Measurements from ENCODE around the gene SV2B. TPM values are rescaled to one million over a fixed set of nuclear protein-coding genes. Genes with fewer than 3 reads are reported as not detected.

SV2B gene
- total and polyA plus RNA-seq, 2 donors (not counting 3 experiments of a cell fraction or from before 2014, with no cell fraction given), result not detected

DNA sequence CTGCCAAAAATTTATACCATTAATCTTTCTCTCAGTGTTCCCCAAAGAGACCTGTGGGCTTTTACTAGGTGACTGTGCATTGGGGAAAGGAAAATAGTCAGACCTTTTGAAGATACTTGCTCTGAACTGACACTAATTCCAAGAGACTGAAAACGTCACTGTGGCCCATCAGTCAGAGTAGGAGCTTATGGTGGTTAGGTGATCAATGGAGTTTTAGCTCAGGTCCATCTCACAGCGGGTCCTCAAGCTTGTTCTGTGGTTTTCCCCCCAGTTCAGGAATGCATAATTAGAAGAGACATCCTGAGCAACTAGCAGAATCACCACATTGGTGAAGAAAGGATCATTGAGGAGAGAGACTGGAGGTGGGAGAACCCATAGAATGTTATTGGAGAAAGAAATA, 134.7 kb downstream of the SV2B start:
- Histone ChIP-seq H3K9me1 (replicated peaks; ENCODE audit: control insufficient read depth, extremely low read depth, insufficient read depth, low read length) (no peaks in the 10 kb centered on the region), H3K9me3 (replicated peaks; ENCODE audit: control insufficient read depth, insufficient read depth, low read length) (no peaks in the 10 kb centered on the region), H3K27ac (ENCODE audit: insufficient read depth, low read depth, low read length) (no peak overlapping the region), H3K4me3 (replicated peaks in 1 of 3; ENCODE audit: insufficient read depth in 1 of 3, low read depth in 1 of 3, low read length in 3 of 3) (no peak overlapping the region), H3K79me2 (ENCODE audit: control insufficient read depth, insufficient read depth, low read length) (no peaks in the 10 kb centered on the region), H3K9ac (replicated peaks; ENCODE audit: extremely low read depth, insufficient read depth, low read length) (no peak overlapping the region), H3K4me1 (ENCODE audit: control insufficient read depth, extremely low read depth, insufficient read depth, low read length) (no peaks in the 10 kb centered on the region), H2AFZ (ENCODE audit: low read depth, low read length) (no peak overlapping the region), H3K4me2 (ENCODE audit: insufficient read depth, low read length) (no peak overlapping the region), H3K27me3 (ENCODE audit: control insufficient read depth in 2 of 2, insufficient read depth in 2 of 2, low read length in 2 of 2) (no peaks in the 10 kb centered on the region), H3K36me3 (ENCODE audit: control insufficient read depth in 2 of 2, extremely low read depth in 1 of 2, insufficient read depth in 2 of 2, low read length in 2 of 2) (no peaks in the 10 kb centered on the region), H4K20me1 (replicated peaks; ENCODE audit: control insufficient read depth, extremely low read depth, insufficient read depth, low read length) (no peaks in the 10 kb centered on the region)
- TF ChIP-seq EZH2 (IDR thresholded peaks at IDR 0.05; ENCODE audit: borderline replicate concordance, low read depth, low read length, severe bottlenecking), result no peak
- no peak for TF ChIP-seq POLR2AphosphoS5 (IDR thresholded peaks at IDR 0.05; ENCODE audit: insufficient read depth, low read depth, low read length)
- no peak for TF ChIP-seq FOS (IDR thresholded peaks at IDR 0.05; ENCODE audit: borderline replicate concordance, insufficient read depth, low read length)
- no peak for TF ChIP-seq GATA2 (IDR thresholded peaks at IDR 0.05; ENCODE audit: insufficient read depth, insufficient read length, low read depth, low read length)
- TF ChIP-seq MYC (IDR thresholded peaks at IDR 0.05; ENCODE audit: low read depth, low read length), result no peak
- TF ChIP-seq JUN (IDR thresholded peaks at IDR 0.05; ENCODE audit: borderline replicate concordance, insufficient read depth, insufficient read length, low read depth), result no peak
- TF ChIP-seq, protein P1, sequence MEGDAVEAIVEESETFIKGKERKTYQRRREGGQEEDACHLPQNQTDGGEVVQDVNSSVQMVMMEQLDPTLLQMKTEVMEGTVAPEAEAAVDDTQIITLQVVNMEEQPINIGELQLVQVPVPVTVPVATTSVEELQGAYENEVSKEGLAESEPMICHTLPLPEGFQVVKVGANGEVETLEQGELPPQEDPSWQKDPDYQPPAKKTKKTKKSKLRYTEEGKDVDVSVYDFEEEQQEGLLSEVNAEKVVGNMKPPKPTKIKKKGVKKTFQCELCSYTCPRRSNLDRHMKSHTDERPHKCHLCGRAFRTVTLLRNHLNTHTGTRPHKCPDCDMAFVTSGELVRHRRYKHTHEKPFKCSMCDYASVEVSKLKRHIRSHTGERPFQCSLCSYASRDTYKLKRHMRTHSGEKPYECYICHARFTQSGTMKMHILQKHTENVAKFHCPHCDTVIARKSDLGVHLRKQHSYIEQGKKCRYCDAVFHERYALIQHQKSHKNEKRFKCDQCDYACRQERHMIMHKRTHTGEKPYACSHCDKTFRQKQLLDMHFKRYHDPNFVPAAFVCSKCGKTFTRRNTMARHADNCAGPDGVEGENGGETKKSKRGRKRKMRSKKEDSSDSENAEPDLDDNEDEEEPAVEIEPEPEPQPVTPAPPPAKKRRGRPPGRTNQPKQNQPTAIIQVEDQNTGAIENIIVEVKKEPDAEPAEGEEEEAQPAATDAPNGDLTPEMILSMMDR (IDR thresholded peaks at IDR 0.05; ENCODE audit: extremely low read depth in 1 of 2, insufficient read depth in 1 of 2, low read depth in 1 of 2, low read length in 2 of 2), result no peak
- no peak for TF ChIP-seq POLR2A (IDR thresholded peaks at IDR 0.05; ENCODE audit: low read depth, low read length)
- TF ChIP-seq, protein P2, sequence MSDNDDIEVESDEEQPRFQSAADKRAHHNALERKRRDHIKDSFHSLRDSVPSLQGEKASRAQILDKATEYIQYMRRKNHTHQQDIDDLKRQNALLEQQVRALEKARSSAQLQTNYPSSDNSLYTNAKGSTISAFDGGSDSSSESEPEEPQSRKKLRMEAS (IDR thresholded peaks at IDR 0.05; ENCODE audit: insufficient read depth, insufficient read length), result no peak
- dilution Hi-C loops (cut with MboI; ENCODE audit: extremely low pct_ligation_motif_present, low sequenced_read_pairs) (no loop called here), intact Hi-C loops (cut with micrococcal nuclease) (no loop called here)
- CTCF ChIA-PET, result interaction anchor here (0.8 kb wide), 1 partner anchor 12 kb away, joined by 3 read pairs; no protein-coding TSS in a partner anchor
- no TSS peak for BruUV-seq (replicated peaks)
- FAIRE-seq (no peak), DNase-seq (ENCODE audit: low read depth, low spot score) (no peak)
- POLR2A ChIA-PET, result no interaction called here
